HuH-7 (cell line): ENCODE measurements around the gene TBC1D22A.
A peak's percentile ranks its signal among the peaks of the same experiment; 100 is the strongest.

Source experiments
- DNase-seq: peaks from one replicate; pipeline ENCODE4 v3.0.0; 2011; ENCODE audit warnings: low spot score

The TBC1D22A gene

GRCh38 chr22:46795845-46796565 lies 33.6 kb downstream of the TBC1D22A start:
- no peak for DNase-seq

GRCh38 chr22:46796566-46797195 lies 34.2 kb downstream of the TBC1D22A start:
- no peak for DNase-seq

GRCh38 chr22:46797355-46797754 lies 34.9 kb downstream of the TBC1D22A start:
- no peak for DNase-seq

GRCh38 chr22:46798041-46798365 lies 35.6 kb downstream of the TBC1D22A start:
- no peak for DNase-seq

GRCh38 chr22:46798366-46799350 lies 36.2 kb downstream of the TBC1D22A start:
- peak; percentile 88 for DNase-seq

GRCh38 chr22:46799626-46800025 lies 37.2 kb downstream of the TBC1D22A start:
- no peak for DNase-seq

GRCh38 chr22:46800102-46800857 lies 37.8 kb downstream of the TBC1D22A start:
- DNase-seq = no peak

GRCh38 chr22:46801331-46801811 lies 38.9 kb downstream of the TBC1D22A start:
- no peak for DNase-seq

GRCh38 chr22:46801826-46802607 lies 39.6 kb downstream of the TBC1D22A start:
- no peak for DNase-seq

GRCh38 chr22:46802608-46803027 lies 40.2 kb downstream of the TBC1D22A start:
- DNase-seq = no peak

GRCh38 chr22:46803031-46803880 lies 40.8 kb downstream of the TBC1D22A start:
- peak; percentile 85 for DNase-seq

GRCh38 chr22:46803936-46804335 lies 41.5 kb downstream of the TBC1D22A start:
- no peak for DNase-seq

- no peak for DNase-seq
Observed at GRCh38 chr22:46806794-46807193, 44.3 kb downstream of the TBC1D22A start.

GRCh38 chr22:46807458-46807857 lies 45.0 kb downstream of the TBC1D22A start:
- no peak for DNase-seq

- DNase-seq = no peak
Observed at GRCh38 chr22:46809153-46809885, 46.9 kb downstream of the TBC1D22A start.

- DNase-seq = no peak
Observed at GRCh38 chr22:46810856-46811786, 48.7 kb downstream of the TBC1D22A start.

GRCh38 chr22:46812034-46812605 lies 49.7 kb downstream of the TBC1D22A start:
- no peak for DNase-seq

GRCh38 chr22:46812788-46813187 lies 50.3 kb downstream of the TBC1D22A start:
- DNase-seq = no peak
